Hindlimb muscle (tissue), 1 donor: ENCODE measurements around the gene TP53TG3F. TPM values are rescaled to one million over a fixed set of nuclear protein-coding genes. Genes with fewer than 3 reads are reported as not detected.
"Not testable (repeated sequence)": the region's sequence is repeated elsewhere in the genome, so short reads cannot be mapped to it uniquely, and the experiment has no call there.

Experiments used
- DNase-seq: peaks from one replicate; pipeline ENCODE4 v3.0.0-alpha.2; 2013
- polyA plus RNA-seq: library from polyadenylated mRNA; unstranded; fragments of 120-200 nt; gene quantifications from one replicate; pipeline ENCODE4 v1.2.1, GENCODE V29; 2013; ENCODE audit not compliant: insufficient read length

TP53TG3F gene, protein sequence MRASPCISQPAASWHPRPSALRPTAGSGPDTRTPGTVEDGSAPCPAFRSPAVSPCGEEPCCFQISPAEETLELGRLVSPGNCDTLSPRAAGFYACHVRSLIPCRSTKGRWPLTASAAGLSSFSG
- not detected for polyA plus RNA-seq

DNA sequence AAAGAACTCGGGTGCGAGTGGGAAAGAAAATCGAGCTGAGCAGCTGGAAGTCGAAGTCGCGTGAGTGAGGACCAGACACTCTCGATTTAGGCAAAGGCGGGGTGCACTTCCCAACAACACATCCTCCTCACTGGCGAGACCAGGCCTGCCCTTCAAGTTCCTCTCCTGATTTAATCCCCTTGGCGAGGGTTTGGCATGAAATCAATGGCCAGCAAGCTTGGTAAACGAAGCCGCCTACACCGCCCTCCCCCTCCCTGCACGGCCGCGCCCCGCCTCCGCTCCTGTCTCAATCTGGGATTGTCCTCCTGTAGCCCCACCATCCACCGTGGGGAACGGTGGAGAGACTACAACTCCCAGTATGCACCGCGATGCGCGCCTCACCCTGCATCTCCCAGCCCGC, at the start of gene TP53TG3F:
TP53TG3F (plus strand) TSS at position 301 of the 400 bp plus-strand sequence; CDS start at position 369, 68 bp downstream.
- not testable (repeated sequence) for DNase-seq

DNA sequence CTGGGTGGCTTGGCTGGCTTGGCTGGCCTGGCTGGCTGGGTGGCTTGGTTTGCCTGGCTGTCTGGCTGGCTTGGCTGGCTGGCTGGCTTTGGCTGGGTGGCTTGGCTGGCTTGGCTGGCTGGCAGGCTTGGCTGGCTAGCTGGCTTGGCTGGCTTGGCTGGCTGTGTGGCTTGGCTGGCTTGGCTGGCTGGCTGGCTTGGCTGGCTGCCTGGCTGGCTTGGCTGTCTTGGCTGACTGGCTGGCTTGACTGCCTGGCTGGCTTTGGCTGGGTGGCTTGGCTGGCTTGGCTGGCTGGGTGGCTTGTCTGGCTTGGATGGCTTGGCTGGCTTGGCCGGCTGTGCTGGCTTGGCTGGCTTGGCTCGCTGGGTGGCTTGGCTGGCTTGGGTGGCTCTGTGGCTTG, 32.2 kb downstream of the TP53TG3F start:
- DNase-seq = not testable (repeated sequence)

DNA sequence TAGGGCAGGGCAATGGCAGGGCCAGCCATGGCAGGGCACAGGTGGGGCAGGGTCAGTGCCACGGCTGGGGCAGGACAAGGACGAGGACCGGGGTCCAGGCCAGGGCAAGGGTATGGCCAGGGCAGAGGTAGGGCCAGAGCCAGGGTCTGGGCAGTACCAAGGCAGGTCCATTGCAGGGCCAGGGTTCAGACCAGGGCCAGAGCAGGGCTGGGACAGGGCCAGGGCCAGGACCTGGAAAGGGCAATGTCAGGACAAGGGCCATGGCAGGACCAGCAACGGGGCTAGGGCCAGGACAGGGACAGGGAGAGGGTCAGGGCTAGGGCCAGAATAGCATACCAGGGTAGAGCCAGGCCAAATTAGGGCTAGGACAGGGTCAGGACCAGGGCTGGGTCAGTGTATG, 47.8 kb downstream of the TP53TG3F start:
- not testable (repeated sequence) for DNase-seq

DNA sequence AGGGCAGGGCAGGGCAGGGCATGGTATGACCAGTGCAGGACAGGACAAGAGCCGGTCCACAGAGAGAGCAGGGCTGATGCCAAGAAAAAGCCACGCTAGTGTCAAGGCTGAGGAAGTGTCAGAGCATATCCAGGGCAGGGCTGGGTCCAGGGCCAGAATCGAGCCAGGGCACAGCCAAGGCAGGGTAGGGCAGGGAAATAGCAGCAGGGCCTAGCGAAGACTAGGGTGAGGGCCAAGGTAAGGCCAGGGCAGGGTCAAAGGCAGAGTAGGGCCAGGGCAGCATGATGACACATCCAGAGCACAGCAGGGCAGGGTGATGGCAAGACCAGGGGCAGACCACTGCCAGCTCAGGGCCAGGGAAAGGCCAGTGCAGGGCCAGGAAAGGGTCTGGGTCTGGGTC, 49.7 kb downstream of the TP53TG3F start:
- not testable (repeated sequence) for DNase-seq

DNA sequence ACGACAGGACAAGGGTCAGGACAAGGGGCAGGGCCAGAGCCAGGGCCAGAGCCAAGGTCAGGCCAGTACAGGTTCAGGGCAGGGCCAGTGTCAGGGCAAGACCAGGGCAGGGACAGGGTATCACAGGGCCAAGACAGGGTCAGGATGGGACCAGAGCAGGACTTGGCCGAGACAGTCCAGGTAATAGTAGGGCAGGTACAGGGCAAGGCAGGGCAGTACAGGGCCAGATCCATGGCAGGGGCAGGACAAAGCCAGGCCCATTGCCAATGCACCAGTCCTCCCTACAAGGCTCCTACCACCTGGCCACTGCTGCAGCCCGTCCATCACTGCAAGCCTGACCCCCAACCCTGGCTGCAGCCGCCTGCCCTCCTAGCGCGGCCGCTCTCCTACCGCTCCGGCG, 50.5 kb downstream of the TP53TG3F start:
- DNase-seq = not testable (repeated sequence)

Other genes with a start within 250 kb of the TP53TG3F start
- gene TP53TG3E, start 155.3 kb upstream of the TP53TG3F start, polyA plus RNA-seq = 0.09 TPM
- not detected for gene TP53TG3B, start 98.8 kb upstream of the TP53TG3F start, polyA plus RNA-seq